Upper lobe of left lung (tissue), 4 donors: ENCODE data around the gene ALKBH5.

Experiments used
- EP300 ChIP-seq, 4 donors: sonication (generic); formaldehyde crosslinking; IDR thresholded peaks; one replicate each; pipeline ENCODE4 v1.5.1; 2017; ENCODE audit warnings: antibody characterized with exemption in 4 of 4, control low read depth in 2 of 4
- POLR2A ChIP-seq, 4 donors: fragments of 450-650 bp; IDR thresholded peaks; one replicate each; pipeline ENCODE4 v1.5.1; 2016 to 2017; ENCODE audit warnings: antibody characterized with exemption in 4 of 4, mild to moderate bottlenecking in 2 of 4
- TF ChIP-seq, protein P1 (sequence below), 6 experiments: fragments of 450-650 bp in 4 of 6; fragments of 200-600 bp in 2 of 6; sonication (generic) in 2 of 6; IDR thresholded peaks; one replicate each; pipeline ENCODE4 v1.5.1; 2016 to 2019; ENCODE audit warnings: antibody characterized with exemption in 6 of 6

DNA sequence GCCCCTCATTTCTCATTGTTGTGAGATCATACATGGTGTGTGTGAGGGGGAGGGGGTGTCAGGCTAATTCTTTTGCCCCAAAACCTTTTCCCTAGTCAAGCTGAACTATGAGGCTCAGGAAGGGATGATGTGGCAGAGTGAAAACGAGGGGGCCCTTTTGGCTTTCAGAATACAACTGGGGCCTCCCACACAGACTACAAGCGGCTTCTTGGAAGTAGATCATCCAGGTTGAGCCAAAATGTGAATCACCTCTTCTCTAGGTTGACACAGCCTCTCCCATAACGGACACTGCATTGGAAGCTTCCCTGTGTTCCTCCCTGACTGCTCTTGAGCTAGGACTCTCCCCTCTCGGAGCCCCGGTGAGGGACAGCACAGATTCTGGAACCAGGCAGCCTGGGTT lies 2.3 kb upstream of the ALKBH5 start:
- TF ChIP-seq, protein P1, sequence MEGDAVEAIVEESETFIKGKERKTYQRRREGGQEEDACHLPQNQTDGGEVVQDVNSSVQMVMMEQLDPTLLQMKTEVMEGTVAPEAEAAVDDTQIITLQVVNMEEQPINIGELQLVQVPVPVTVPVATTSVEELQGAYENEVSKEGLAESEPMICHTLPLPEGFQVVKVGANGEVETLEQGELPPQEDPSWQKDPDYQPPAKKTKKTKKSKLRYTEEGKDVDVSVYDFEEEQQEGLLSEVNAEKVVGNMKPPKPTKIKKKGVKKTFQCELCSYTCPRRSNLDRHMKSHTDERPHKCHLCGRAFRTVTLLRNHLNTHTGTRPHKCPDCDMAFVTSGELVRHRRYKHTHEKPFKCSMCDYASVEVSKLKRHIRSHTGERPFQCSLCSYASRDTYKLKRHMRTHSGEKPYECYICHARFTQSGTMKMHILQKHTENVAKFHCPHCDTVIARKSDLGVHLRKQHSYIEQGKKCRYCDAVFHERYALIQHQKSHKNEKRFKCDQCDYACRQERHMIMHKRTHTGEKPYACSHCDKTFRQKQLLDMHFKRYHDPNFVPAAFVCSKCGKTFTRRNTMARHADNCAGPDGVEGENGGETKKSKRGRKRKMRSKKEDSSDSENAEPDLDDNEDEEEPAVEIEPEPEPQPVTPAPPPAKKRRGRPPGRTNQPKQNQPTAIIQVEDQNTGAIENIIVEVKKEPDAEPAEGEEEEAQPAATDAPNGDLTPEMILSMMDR (IDR thresholded peaks at IDR 0.05) = no peak
- TF ChIP-seq EP300 (IDR thresholded peaks at IDR 0.05) (no peak), POLR2A (IDR thresholded peaks at IDR 0.05) (no peak)
